Anterior cingulate cortex (tissue), 58 donors: ENCODE results near the gene ATRX.
"Not testable (repeated sequence)": the region's sequence is repeated elsewhere in the genome, so short reads cannot be mapped to it uniquely, and the experiment has no call there.

ENCODE experiments used
- DNase-seq, 58 donors: peaks; one replicate each; lab custom pipeline; 2025; lab: John Stamatoyannopoulos, UW

Gene ATRX

DNA sequence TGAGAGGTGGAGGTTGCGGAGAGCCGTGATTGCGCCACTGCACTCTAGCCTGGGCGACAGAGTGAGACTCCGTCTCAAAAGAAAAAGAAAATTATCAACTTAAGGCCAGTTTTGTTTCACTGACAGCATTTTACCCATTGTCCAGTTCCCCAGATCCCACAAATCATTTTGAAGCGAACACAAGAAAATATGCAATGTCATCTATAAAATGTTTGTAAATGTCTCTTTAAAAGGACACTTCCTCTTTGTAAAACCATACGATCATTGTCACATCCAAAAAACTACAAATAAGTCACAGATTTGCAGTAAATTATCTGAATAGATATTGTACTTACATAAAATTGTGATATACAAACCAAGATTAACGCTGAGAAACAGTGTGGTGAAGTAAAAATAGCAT is 147.6 kb downstream of the ATRX start:
- DNase-seq = no peak

DNA sequence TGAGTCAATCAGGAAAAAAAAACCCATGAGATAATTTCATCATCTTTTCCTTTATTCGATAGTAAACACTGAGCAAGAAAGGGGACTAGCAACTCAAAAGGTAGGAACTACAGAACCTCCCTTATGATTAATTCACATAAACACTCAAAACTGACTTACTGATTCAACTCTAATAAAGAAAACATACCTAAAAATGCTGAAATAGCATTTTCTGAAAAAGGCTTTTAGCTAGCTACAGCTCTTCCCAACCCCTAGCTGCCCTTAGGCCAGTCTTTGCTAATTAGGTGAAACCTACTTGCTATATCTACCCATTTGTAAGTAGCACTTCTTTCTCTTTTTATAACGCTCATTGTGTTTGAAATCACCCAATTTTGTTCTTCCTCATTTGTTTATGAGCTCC is 150.6 kb downstream of the ATRX start:
- DNase-seq = no peak

DNA sequence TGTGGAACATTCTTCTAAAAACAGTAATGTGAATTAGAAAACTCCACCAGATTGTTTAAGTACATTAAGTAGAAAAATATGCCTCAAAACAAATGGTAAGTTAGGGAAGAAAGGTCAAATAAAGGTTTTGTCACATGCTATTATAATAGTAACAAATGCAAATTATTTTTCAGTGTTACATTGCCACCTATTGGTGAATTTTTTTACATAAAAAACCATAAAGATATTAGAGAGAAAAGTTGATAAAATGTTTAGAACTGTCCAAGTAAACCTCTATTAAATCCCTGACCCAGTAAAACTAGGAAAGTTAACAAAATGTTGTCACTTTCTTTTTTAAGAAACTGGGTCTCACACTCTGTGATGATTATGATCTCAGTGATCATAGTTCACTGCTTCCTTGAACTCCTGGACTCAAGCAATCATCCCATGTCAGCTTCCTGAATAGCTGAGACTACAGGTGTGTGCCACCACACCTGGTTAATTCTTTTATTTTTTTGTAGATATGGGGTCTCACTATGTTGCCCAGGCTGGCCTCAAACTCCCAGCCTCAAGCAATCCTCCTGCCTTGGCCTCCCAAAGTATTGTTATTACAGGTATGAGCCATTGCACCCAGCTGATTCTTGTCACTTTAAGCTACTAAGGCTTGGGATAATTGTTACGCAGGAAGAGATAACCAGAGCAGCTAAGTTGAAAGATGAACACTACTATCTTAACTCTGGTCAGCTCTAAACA is 157.6 kb downstream of the ATRX start:
- DNase-seq = no peak

DNA sequence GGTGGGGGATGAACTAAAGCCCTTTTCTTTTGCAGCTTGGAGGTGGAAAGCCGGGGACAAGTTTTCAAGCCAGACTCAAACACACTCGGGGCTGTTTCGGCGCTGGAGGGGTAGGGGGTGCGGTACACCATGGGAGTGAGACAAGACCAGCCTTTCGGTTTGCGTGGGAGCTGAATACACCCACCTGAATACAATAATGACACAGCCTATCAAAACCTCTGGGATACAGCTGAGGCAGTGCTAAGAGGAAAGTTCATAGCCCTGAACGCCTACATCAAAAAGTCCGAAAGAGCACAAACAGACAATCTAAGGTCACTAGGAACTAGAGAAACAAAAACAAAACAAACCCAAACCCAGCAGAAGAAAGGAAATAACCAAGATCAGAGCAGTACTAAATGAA is 163.3 kb downstream of the ATRX start:
- no peak for DNase-seq

DNA sequence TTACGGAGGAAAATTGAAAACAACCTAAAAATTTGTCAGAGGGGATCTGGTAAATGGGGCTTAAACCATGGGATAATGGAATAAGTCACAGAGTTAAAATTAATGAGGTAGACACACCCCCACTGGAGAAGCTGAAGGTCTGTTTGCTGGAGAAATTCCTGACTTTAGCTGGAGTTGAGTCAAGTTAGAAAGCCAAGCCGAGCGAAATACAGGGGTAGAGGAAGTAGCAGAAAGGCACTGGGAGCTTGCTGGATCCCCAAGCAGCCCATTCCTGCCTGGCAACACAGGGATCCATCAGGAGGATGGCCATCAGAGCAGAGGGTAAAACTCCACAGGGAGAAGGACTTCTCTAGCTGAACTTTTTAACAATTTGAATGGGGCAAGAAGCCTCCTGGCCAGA is 163.8 kb downstream of the ATRX start:
- no peak for DNase-seq

DNA sequence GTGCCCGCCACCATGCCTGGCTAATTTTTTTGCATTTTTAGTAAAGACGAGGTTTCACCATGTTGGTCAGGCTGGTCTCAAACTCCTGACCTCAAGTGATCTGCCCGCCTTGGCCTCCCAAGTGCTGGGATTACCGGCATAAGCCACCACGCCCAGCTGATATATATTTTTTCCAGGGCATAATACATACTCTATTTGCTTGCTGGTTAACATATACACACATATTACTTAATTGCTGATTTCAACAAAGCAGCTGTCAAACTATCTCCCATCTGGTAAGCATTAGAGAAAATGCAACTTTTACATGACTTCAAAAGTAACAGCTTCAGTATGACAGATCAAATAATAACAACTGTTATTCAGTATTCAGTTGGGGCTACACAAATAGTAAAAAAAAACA is 164.6 kb downstream of the ATRX start:
- DNase-seq = not testable (repeated sequence)

DNA sequence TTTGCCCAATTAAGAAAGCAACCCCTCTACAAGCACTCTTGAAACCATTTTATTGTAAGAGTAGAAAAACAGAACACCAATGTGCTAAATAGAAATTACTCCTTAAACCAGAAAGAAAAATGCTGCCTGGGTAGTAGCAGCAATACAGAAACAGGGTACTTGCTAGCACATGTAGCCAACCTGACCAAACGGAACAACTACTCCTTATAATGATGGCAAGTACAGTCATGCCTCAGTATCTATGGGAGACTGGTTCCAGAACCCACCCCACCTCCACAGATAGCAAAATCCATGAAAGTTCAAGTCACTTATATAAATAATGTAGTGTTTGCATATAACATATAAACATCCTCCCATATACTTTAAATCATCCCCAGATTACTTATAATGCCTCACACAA is 168.8 kb downstream of the ATRX start:
- DNase-seq = no peak

DNA sequence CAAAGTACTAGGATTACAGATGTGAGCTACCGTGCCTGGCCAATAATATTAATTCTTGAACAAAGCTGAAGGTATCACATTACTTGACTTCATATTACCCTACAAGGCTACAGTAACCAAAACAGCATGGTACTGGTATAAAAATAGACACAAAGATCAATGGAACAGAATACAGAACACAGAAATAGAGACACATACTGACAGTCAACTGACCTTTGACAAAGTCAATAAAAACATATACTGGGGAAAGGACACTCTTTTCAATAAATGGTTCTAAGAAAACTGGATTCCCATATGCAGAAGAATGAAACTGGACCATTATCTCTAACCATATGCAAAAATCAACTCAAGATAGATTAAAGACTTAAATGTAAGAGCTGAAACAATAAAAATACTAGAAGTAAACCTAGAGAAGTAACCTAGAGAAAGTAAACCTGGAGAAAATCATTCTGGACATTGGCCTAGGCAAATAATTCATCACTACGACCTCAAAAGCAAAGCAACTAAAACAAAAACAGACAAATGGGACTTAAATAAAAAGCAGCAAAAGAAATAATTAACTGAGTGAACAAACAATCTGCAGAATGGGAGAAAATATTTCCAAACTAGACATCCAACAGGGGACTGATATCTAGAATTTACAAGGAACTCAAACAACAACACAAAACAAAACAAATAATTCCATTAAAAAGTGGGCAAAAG is 182.2 kb downstream of the ATRX start:
- DNase-seq = no peak

DNA sequence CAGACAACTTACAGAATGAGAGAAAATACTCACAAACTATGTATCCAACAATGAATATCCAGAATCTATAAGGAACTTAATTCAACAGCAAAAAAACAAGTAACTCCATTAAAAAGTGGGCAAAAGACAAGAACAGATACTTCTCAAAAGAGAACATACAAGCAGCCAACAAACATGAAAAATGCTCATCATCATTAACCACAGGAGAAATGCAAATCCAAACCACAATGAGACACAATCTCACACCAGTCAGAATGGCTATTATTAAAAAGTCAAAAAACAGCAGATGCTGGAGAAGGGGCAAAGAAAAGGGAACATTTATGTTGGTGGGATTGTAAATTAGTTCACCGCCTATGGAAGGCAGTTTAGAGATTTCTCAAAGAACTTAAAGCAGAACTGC is 188.5 kb downstream of the ATRX start:
- no peak for DNase-seq

DNA sequence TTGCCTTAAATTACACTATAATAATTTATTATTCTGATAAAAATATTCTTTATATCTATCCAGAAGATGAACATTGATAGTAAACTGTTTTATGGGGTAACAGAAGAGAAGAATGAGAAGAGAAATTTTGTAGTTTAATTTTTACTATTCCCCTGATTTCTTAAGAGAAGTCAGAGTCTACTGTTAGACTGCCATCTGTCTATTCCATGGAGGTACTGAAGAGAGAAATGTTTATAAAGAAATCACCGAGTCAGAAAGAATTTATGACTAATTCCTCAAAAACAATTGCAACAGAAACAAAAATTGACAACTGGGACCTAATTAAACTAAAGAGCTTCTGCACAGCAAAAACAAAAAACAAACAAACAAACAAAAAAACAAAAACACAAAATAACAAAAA is 188.9 kb downstream of the ATRX start:
- no peak for DNase-seq

DNA sequence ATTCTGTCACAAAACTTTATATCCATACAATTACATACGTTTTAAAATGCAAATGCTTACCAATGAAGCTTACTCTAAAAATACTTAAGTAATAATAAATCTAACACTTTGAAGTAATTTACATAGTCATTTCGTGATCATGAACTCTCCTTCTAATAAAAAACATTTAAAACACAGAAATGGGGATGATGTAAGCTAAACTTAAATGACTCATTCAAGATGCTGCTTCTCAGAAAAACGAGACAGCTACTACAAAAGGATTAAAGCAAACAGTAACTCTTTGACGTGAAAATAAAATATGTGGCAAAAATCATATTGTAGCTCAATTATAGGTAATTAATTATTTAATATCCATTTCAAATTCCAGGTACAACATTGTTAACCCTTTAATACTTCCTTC is 190.2 kb downstream of the ATRX start:
- DNase-seq = no peak

DNA sequence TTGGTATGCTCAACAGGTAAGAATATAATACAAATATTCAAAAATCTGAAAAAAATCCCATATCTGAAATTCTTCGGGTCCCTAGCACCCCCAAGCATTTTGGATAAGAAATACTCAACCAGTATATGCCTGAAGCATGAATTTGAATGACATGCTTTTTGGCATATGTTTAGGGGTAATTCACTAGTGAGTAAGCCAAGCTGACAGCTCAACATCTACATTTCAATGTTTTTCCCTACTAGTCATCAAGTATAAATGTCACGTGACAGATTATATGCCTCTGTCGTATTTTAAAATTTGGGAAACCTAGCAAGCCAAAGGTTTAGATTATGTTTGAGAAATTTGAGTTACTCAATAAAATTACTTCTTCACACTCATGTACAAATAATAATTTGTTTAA is 213.7 kb downstream of the ATRX start:
- DNase-seq = no peak

DNA sequence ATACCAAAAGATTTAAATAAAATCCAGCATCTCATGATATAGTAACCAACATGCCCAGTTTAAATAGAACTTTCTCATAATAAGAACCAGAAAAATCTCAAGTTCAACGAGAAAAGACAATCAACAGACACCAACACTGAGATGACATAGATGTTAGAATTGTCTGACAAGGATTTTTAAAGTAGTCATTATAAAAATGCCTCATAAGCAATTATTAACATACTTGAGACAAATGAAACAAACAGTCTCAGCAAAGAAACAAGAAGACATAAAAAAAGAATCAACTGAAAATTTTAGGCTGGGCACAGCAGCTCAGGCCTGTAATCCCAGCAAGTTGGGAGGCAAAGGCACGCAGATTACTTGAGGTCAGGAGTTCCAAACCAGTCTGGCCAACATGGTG is 220.7 kb downstream of the ATRX start:
- no peak for DNase-seq

DNA sequence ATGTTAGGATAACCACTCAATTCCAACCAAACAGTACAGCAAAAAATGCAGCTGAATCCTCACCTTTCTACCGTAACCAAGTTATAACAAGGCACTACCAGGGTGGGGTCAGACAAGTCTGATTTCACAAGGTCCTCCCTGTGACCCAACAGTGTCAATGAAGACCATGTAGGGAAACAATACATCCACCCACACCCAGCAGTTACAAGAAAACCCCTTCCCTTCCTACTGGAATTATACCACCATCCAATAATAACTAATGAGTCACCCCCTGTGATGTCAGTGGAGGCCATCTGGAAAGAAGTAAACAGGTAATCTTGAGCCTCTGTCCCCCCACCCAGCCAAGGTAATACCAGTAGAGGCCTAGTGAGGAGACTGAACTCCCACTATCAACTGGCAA is 221.2 kb downstream of the ATRX start:
- no peak for DNase-seq

DNA sequence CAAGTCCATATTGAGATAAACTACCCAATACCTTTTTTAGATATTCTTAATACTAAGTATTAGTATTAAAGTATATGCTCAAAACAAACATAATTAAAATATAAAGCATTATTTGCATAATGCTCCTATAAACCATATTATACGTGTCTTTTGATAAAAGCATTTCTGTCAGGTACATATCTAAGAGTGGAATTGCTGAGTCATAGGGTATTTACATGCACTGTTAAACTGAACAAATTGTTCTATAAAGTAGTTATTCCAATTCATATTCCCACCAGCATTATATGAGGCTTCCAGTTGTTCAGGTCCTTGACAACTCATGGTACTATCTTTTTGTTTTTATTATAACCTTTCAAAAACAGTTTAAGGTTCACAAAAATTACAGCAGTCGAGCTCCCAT is 224.6 kb downstream of the ATRX start:
- no peak for DNase-seq

DNA sequence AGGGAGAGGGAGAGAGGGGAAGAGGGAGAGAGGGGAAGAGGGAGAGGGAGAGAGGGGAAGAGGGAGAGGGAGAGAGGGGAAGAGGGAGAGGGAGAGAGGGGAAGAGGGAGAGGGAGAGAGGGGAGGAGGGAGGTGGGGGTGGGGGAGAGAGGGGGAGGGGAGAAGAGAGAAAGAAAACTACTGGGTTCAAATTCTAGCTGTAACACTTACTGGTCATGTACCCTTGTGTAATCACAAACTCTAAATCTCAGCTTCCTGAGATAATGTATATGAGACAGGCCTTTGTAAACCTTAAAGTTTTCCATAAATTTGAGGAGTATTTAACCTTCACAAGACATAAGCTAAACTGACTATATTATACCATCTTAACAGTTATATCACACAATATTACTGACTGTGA is 229.7 kb downstream of the ATRX start:
- no peak for DNase-seq

DNA sequence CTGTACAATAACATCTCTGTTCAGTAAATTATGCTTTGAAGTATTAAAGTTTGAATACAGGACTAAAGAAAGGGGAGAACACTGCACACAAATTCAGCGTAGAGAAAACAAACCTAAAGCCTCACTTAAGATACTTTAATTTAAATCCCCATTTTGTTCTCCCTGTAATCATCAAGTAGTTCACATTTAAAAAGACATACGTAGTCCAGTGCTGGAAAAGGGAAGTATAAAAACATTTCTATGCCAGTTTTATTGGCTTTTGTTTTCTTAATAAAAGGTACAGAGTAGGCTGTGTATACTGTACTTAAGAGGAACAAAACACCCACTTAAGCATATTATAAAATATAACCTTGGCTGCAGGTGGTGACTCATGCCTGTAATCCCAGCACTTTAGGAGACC is 237.3 kb downstream of the ATRX start:
- no peak for DNase-seq

DNA sequence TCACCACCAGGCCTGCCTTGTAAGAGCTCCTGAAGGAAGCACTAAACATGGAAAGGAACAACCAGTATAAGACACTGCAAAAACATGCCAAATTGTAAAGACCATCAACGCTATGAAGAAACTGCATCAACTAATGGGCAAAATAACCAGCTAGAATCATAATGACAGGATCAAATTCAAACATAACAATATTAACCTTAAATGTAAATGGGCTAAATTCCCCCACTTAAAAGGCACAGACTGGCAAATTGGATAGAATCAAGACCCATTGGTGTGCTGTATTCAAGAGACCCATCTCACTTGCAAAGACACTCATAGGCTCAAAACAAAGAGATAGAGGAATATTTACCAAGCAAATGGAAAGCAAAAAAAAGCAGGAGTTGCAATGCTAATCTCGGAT is 246.2 kb downstream of the ATRX start:
- not testable (repeated sequence) for DNase-seq

DNA sequence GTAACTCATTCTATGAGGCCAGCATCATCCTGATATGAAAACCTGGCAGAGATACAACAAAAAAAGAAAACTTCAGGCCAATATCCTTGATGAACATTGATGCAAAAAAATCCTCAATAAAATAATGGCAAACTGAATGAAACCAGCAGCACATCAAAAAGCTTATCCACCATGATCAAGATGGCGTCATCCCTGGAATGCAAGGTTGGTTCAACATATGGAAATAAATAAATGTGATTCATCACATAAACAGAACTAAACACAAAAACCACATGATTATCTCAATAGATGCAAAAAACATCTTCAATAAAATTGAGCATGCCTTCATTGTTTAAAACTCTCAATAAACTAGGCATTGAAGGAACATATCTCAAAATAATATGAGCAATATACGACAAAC is 254.8 kb downstream of the ATRX start:
- DNase-seq = not testable (repeated sequence)

DNA sequence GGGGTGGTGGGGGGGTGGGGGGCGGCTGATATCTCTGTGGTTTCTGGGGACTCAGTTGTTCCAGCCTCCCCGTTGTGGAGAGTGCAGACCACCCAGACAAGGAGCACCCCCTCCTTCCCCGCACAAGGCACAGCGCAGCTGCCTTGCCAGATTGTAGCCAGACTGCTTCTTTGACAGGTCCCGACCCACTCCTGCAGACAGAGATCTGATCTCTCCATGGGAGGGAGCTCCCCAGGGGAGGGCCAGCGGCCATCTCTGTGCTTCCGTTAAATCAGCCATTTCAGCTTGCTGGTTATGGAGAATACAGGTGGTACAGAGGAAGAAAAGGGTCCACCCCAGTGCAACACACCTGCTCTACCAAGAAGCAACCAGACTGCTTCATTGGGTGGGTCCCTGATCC is 258.0 kb downstream of the ATRX start:
- no peak for DNase-seq

DNA sequence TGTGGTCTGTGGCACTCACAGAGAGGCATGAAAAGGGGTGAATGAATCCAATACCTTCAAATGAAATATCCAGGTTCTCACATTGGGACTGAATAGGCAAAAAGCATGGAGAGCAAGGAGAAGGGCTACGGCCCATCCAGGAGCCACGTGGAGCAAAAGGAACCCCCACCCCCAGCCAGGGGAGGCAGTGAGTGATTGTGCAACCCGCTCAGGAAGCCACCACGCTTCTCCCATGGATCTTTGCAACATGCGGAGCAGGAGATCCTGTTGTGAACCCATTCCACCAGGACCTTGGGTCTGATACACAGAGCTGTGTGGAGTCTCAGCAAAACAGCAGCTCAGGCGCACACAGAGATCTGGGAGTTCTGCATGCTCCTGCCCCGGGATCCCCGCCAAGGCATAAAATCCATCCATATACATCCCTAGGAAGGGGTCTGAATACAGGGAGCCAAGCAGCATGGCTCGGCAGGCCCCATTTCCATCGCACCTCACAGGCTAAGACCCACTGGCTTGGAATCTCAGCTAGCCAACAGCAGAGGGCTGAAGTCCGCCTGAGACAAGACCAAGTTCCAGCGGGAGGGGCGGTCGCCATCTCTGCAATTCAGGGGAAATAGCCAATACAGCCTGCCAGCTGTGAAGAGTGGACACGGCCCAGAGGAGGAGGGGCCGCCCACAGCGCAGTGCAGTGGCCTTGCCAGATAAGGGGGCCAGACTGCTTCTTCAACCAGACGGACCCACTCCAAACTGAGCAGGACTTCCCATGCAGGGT is 258.6 kb downstream of the ATRX start:
- DNase-seq = peak in 21 of 58 donors; percentile 0 to 36 (median 3)

DNA sequence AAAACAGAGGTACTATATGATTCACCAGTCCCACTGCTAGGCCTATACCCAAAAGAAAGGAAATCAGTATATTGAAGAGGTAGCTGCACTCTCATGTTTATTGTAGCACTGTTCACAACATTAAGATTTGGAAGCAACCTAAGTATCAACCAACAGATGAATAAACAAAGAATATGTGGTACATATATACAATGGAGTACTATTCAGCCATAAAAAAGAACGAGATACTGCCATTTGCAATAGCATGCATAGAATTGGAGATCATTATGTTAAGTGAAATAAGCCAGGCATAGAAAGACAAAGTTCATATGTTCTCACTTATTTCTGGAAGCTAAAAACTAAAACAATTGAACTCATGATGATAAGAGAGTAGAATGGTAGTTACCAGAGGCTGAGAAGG is 266.3 kb downstream of the ATRX start:
- DNase-seq = no peak
